HCT116 (cell line): ENCODE results near the gene APOL3. TPM values are rescaled to one million over a fixed set of nuclear protein-coding genes. Genes with fewer than 3 reads are reported as not detected.

Source experiments
- ATAC-seq: fragments of 200-7000 bp; cut with Tn5 transposase; 2 replicates; pipeline ENCODE4 v1.9.1; 2020; ENCODE audit warnings: mild to moderate bottlenecking, moderate library complexity
- BruUV-seq: library from RNA; stranded (reverse); fragments of 400-500 nt; replicated peaks from 2 replicates; lab custom pipeline; 2021; lab: Mats Ljungman, UMichigan
- CTCF ChIA-PET: fragments of 300-600 bp; sonication (Branson Sonifier 250); formaldehyde crosslinking; loops from one replicate; lab custom pipeline; 2021; ENCODE audit warnings: antibody characterized with exemption; lab: Charles Lee
- POLR2A ChIA-PET: fragments of 300-600, 350-600 bp; sonication (Branson Sonifier 250); formaldehyde crosslinking; loops from one replicate; lab custom pipeline; 2021; ENCODE audit warnings: antibody characterized with exemption; lab: Charles Lee
- RAD21 ChIA-PET, 2 experiments: fragments of 300-600 bp; sonication (Branson Sonifier 250); formaldehyde crosslinking; loops; one replicate each; lab custom pipeline; 2023; ENCODE audit warnings: low total read pairs in 2 of 2; ENCODE audit not compliant: uncharacterized antibody in 2 of 2, unreplicated experiment in 2 of 2, low non-redundant PET in 1 of 2; lab: Charles Lee
- DNase-seq: peaks from one replicate; pipeline ENCODE4 v3.0.0-alpha.2; 2010; ENCODE audit warnings: low read depth, low spot score
- H2AFZ ChIP-seq: fragments of 200-600 bp; shearing (Covaris generic), sonication (generic); 2 replicates; pipeline ENCODE4 v1.6.1; 2017; ENCODE audit warnings: low read depth, mixed run types, mixed read lengths, antibody characterized with exemption, low read length; ENCODE audit not compliant: poor library complexity, severe bottlenecking
- H3K27ac ChIP-seq: 2 replicates; pipeline ENCODE4 v1.5.1; 2012; ENCODE audit warnings: low read depth, low read length
- H3K27me3 ChIP-seq: fragments of 200-600 bp; sonication (generic); 2 replicates; pipeline ENCODE4 v1.6.1; 2016; ENCODE audit warnings: mixed run types, low read length, mixed read lengths; ENCODE audit not compliant: insufficient read depth
- H3K36me3 ChIP-seq, 2 experiments: fragments of 200-500 bp in 1 of 2; fragments of 200-600 bp in 1 of 2; sonication (Bioruptor generic) in 1 of 2; sonication (generic) in 1 of 2; 2 replicates each; pipeline versions ENCODE4 v1.5.1 to v1.6.1; 2014 to 2016; ENCODE audit warnings: low read length in 2 of 2, inconsistent platforms in 1 of 2, mixed read lengths in 1 of 2, mixed run types in 1 of 2; ENCODE audit not compliant: insufficient read depth in 2 of 2, control insufficient read depth in 1 of 2
- H3K4me1 ChIP-seq, 2 experiments: fragments of 200-600 bp in 1 of 2; sonication (generic) in 1 of 2; 2 replicates each; pipeline versions ENCODE4 v1.5.1 to v1.6.1; 2012 to 2017; ENCODE audit warnings: low read length in 2 of 2, inconsistent platforms in 1 of 2, mild to moderate bottlenecking in 1 of 2, mixed read lengths in 1 of 2, mixed run types in 1 of 2, moderate library complexity in 1 of 2; ENCODE audit not compliant: insufficient read depth in 2 of 2, control insufficient read depth in 1 of 2
- H3K4me2 ChIP-seq: fragments of 200-600 bp; sonication (generic); 2 replicates; pipeline ENCODE4 v1.6.1; 2017; ENCODE audit warnings: mixed run types, low read length, mixed read lengths
- H3K4me3 ChIP-seq, 2 experiments: fragments of 200-600 bp in 1 of 2; sonication (generic) in 1 of 2; replicated peaks in 1 of 2; 2 replicates each; pipeline ENCODE4 v1.5.1; 2011 to 2016; ENCODE audit warnings: low read length in 2 of 2, control low read depth in 1 of 2, low read depth in 1 of 2, mild to moderate bottlenecking in 1 of 2, mixed read lengths in 1 of 2, mixed run types in 1 of 2
- H3K79me2 ChIP-seq: fragments of 200-600 bp; sonication (generic); 2 replicates; pipeline ENCODE4 v1.6.1; 2017; ENCODE audit warnings: mild to moderate bottlenecking, mixed run types, low read length, moderate library complexity, mixed read lengths; ENCODE audit not compliant: insufficient read depth
- H3K9ac ChIP-seq: fragments of 200-600 bp; sonication (generic); 2 replicates; pipeline ENCODE4 v1.6.1; 2016; ENCODE audit warnings: low read length, mixed read lengths
- H3K9me2 ChIP-seq: fragments of 200-600 bp; sonication (generic), shearing (Covaris generic); 2 replicates; pipeline ENCODE4 v1.6.1; 2017; ENCODE audit warnings: mixed run types, mild to moderate bottlenecking, moderate library complexity; ENCODE audit not compliant: insufficient read depth
- H3K9me3 ChIP-seq, 2 experiments: fragments of 200-500 bp in 1 of 2; fragments of 200-600 bp in 1 of 2; sonication (Bioruptor generic) in 1 of 2; sonication (generic) in 1 of 2; 2 replicates each; pipeline ENCODE4 v1.6.1; 2014 to 2017; ENCODE audit warnings: low read length in 2 of 2, mixed read lengths in 2 of 2, inconsistent platforms in 1 of 2, low read depth in 1 of 2, mild to moderate bottlenecking in 1 of 2, mixed run types in 1 of 2, moderate library complexity in 1 of 2; ENCODE audit not compliant: control insufficient read depth in 1 of 2, insufficient read depth in 1 of 2
- H4K20me1 ChIP-seq: fragments of 200-600 bp; sonication (generic), shearing (Covaris generic); 2 replicates; pipeline ENCODE4 v1.6.1; 2017; ENCODE audit warnings: mixed run types, mild to moderate bottlenecking, moderate library complexity; ENCODE audit not compliant: insufficient read depth
- CEBPB ChIP-seq: IDR thresholded peaks from 2 replicates; pipeline ENCODE4 v1.6.1; 2012; ENCODE audit warnings: low read depth
- EGR1 ChIP-seq: IDR thresholded peaks from 2 replicates; pipeline ENCODE4 v1.6.1; 2012; ENCODE audit warnings: low read depth
- ELF1 ChIP-seq: IDR thresholded peaks from 2 replicates; pipeline ENCODE4 v1.6.1; 2012; ENCODE audit warnings: low read depth, borderline replicate concordance
- FOSL1 ChIP-seq: IDR thresholded peaks from 2 replicates; pipeline ENCODE4 v1.6.1; 2012; ENCODE audit warnings: low read depth
- POLR2A ChIP-seq: IDR thresholded peaks from 2 replicates; pipeline ENCODE4 v1.7.0; 2011; ENCODE audit warnings: borderline replicate concordance; ENCODE audit not compliant: insufficient read depth, insufficient read length; ENCODE audit errors: extremely low read depth
- RAD21 ChIP-seq: IDR thresholded peaks from 2 replicates; pipeline ENCODE4 v1.6.1; 2012; ENCODE audit warnings: low read depth, mild to moderate bottlenecking
- SP1 ChIP-seq: IDR thresholded peaks from 2 replicates; pipeline ENCODE4 v1.6.1; 2012; ENCODE audit warnings: low read depth
- ZFX ChIP-seq: fragments of 450-650 bp; IDR thresholded peaks from 2 replicates; pipeline ENCODE4 v1.6.1; 2017
- intact Hi-C: fragments of 100-400 bp; cut with micrococcal nuclease; formaldehyde crosslinking; loops from 2 replicates; pipeline ENCODE4 v1.10.0; 2022
- total RNA-seq: library from RNA; stranded (reverse); gene quantifications from one replicate; pipeline ENCODE4 v1.2.1, GENCODE V29; 2021; ENCODE audit not compliant: unreplicated experiment
- TF ChIP-seq, protein P1 (sequence below), 3 experiments: fragments of 200-600 bp in 1 of 3; sonication (generic) in 1 of 3; IDR thresholded peaks in 2 of 3; conservative IDR thresholded peaks in 1 of 3; 2 replicates each; pipeline ENCODE4 v1.5.1; 2012 to 2017; ENCODE audit warnings: low read depth in 2 of 3, low read length in 2 of 3, antibody characterized with exemption in 1 of 3, borderline replicate concordance in 1 of 3, control low read depth in 1 of 3, mild to moderate bottlenecking in 1 of 3, mixed read lengths in 1 of 3, mixed run types in 1 of 3, moderate library complexity in 1 of 3; ENCODE audit not compliant: insufficient read depth in 1 of 3
- TF ChIP-seq, protein P2 (sequence below): IDR thresholded peaks from 2 replicates; pipeline ENCODE4 v1.6.1; 2012

APOL3 gene
- total RNA-seq, 1 experiment from 2014 or later = 0.49 TPM

DNA sequence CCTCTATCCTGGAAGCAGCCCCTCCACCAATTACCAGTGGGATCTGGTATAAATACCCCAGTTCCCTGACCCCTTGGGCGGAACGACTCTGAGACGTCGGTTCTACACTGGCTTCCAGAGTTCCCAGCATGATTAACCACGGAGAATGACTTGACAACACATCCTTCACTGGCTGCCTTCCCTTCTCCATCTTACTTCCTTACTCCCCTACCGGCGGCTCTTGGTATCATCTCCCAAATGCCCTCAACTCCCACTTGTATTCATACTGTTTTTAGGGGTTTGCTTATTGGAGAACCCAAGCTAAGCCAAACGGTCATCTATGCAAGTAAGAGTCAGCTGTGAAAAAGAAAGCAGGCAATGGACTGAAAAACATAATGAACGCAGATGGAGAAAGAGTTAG lies 56.1 kb downstream of the APOL3 start:
- BruUV-seq = no TSS peak
- intact Hi-C loops = no loop called here
- H2AFZ ChIP-seq = no peak overlapping the region

DNA sequence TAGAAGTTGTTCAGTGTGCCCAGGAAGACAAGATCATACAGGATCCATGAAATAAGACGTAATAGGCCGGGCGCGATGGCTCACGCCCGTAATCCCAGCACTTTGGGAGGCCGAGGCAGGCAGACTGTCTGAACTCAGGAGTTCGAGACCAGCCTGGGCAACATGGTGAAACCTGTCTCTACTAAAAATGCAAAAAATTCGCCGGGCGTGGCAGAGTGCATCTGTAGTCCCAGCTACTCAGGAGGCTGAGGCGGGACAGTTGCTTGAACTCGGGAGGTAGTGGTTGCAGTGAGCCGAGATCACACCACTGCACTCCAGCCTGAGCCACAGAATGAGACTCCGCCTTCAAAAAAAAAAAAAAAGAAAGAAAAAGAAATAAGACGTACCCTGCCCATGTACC lies 56.7 kb downstream of the APOL3 start:
- intact Hi-C loops = no loop called here
- POLR2A ChIA-PET = no interaction called here

More for the DNA sequence above, 56.1 kb downstream of the APOL3 start:
- H3K9ac ChIP-seq = no peak overlapping the region
- H3K27ac ChIP-seq = no peak overlapping the region
- no peaks in the 10 kb centered on the region for H3K9me3 ChIP-seq
- no peaks in the 10 kb centered on the region for H3K27me3 ChIP-seq
- H3K9me2 ChIP-seq = no peaks in the 10 kb centered on the region
- RAD21 ChIA-PET = no interaction called here
- DNase-seq (no peak), ATAC-seq (no peak)
- H3K36me3 ChIP-seq = no peaks in the 10 kb centered on the region
- POLR2A ChIA-PET = no interaction called here
- no peaks in the 10 kb centered on the region for H4K20me1 ChIP-seq
- no peak overlapping the region for H3K4me3 ChIP-seq
- no peak overlapping the region for H3K4me2 ChIP-seq
- CTCF ChIA-PET = no interaction called here
- H3K79me2 ChIP-seq = no peaks in the 10 kb centered on the region
- no peak for TF ChIP-seq ZFX
- no peak for TF ChIP-seq SP1
- TF ChIP-seq RAD21 = no peak
- TF ChIP-seq ELF1 = no peak
- TF ChIP-seq, protein P1, sequence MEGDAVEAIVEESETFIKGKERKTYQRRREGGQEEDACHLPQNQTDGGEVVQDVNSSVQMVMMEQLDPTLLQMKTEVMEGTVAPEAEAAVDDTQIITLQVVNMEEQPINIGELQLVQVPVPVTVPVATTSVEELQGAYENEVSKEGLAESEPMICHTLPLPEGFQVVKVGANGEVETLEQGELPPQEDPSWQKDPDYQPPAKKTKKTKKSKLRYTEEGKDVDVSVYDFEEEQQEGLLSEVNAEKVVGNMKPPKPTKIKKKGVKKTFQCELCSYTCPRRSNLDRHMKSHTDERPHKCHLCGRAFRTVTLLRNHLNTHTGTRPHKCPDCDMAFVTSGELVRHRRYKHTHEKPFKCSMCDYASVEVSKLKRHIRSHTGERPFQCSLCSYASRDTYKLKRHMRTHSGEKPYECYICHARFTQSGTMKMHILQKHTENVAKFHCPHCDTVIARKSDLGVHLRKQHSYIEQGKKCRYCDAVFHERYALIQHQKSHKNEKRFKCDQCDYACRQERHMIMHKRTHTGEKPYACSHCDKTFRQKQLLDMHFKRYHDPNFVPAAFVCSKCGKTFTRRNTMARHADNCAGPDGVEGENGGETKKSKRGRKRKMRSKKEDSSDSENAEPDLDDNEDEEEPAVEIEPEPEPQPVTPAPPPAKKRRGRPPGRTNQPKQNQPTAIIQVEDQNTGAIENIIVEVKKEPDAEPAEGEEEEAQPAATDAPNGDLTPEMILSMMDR (IDR thresholded peaks at IDR 0.05 in 2 of 3, conservative IDR thresholded peaks at IDR 0.05 in 1 of 3; ENCODE audit: borderline replicate concordance in 1 of 3, insufficient read depth in 1 of 3, low read depth in 2 of 3, low read length in 2 of 3) = 0 out of 6 replicates have a peak, but pooled peaks of 1 of the 3 experiments have one; percentile 3
- TF ChIP-seq, protein P2, sequence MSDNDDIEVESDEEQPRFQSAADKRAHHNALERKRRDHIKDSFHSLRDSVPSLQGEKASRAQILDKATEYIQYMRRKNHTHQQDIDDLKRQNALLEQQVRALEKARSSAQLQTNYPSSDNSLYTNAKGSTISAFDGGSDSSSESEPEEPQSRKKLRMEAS = no peak
- TF ChIP-seq POLR2A = no peak
- TF ChIP-seq CEBPB = no peak
- TF ChIP-seq, all 23 proteins: peak for 1
- H3K4me1 ChIP-seq = peaks cover 0 to 4% of the 10 kb centered on the region in 2 experiments; a peak in 2 of 4 replicates

More for the DNA sequence above, 56.7 kb downstream of the APOL3 start:
- RAD21 ChIA-PET = no interaction called here
- no peaks in the 10 kb centered on the region for H3K9me2 ChIP-seq
- no peak overlapping the region for H3K4me2 ChIP-seq
- H3K9me3 ChIP-seq = no peaks in the 10 kb centered on the region
- TF ChIP-seq EGR1 (no peak), CEBPB (no peak), FOSL1 (no peak)
- TF ChIP-seq, all 23 proteins: peak for 0
- CTCF ChIA-PET = no interaction called here
- Histone ChIP-seq H3K27me3 (no peaks in the 10 kb centered on the region), H4K20me1 (no peaks in the 10 kb centered on the region), H3K4me3 (no peak overlapping the region), H3K79me2 (no peaks in the 10 kb centered on the region), H2AFZ (no peak overlapping the region), H3K9ac (no peak overlapping the region), H3K36me3 (no peaks in the 10 kb centered on the region), H3K4me1 (peaks cover 0 to 4% of the 10 kb centered on the region in 2 experiments; a peak in 2 of 4 replicates), H3K27ac (no peak overlapping the region)
- no peak for ATAC-seq
- no peak for DNase-seq
- BruUV-seq = no TSS peak
